Hematopoietic multipotent progenitor cell treated with erythropoietin and hydrocortisone succinate and interleukin-3 and kit ligand, for 17 days (in vitro differentiated cells): ENCODE measurements around the gene PITPNM1.
"Not testable (repeated sequence)": the region's sequence is repeated elsewhere in the genome, so short reads cannot be mapped to it uniquely, and the experiment has no call there.

Experiments
- DNase-seq: peaks from one replicate; pipeline ENCODE4 v3.0.0-alpha.2; 2015; ENCODE audit warnings: low spot score

The PITPNM1 gene

DNA sequence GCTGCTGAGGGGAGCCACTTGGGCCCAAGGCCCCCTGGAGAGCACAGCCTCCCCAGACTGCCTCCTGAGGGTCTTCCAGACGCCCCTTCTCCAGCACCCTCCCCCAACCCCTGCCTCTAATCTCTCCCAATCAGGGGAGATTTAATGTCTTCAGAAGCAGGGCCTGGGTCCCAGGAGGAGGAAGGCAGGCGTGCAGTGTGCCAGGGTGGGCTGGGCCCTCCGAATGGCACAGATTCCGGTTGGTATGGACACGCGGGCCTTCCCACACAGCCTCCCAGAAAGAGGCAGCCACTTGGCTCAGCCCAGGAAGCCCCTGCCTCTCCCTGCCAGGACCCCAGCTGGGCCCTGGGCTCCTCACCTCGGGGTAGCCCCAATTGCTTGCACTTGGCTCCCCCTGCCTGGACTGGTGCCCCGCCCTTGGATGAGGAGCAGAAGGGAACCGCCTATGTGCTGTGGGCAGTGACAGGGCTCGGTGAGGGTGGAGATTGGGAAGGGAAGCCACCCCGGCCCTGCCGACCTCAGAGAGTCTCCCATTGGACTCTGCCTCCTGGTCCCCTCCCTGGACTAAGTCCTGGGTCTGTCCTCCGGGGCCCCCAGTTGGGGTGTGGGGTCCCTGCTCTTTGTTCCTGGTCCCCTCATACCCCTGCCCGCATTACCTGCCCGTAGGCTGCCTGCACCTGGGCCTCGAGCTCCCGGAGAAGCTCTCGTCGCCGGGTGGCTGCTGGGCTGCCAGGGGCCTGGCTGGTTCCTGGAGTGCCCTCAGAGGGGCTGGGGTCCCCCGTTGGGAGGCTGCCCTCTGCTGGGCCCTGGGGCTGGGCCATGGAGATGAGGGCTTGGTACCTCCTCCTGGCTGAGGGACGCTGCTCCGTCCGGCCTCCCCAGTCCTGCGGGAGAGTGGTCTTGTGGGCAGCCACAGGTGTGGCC lies 18.7 kb upstream of the PITPNM1 start:
- no peak for DNase-seq

DNA sequence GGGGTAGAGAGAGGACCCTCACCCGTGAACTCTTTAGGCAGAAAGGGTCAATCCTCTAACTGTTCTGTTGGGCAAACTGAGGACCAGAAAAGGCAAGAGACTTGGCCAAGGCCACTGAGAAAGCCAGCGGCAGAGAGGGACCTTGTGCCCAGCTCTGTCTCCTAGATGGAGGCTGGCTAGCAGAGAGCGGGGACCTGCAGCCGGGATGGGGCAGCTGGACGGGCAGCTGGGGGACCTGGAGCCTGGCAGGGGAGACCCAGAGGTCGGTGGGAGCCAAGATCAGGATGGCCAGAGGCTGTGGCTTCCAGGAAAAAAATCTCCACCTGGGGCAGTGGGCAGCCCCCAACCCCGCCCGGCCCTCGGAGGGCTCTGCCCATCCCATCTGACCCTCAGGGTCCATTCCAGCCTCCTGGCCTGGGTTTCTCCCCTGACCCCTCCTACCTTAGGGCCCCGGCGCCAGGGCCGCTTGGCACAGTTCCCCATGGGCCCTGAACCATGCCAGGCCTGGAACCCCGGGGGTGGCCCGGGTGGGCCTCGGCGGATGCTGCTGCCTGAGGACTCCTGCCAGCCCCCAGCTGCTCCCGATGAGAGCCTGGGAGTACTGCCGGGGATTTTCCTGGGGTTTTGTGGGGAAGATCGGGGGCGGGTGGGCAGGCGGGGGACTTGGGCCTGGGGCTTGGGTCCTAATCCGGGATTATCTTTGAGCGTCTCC lies 17.8 kb upstream of the PITPNM1 start, which contains the start of gene CABP2:
CABP2 (minus strand) TSS at position 603 of the 712 bp plus-strand sequence; CDS start at position 483, 120 bp downstream.
- DNase-seq = no peak

DNA sequence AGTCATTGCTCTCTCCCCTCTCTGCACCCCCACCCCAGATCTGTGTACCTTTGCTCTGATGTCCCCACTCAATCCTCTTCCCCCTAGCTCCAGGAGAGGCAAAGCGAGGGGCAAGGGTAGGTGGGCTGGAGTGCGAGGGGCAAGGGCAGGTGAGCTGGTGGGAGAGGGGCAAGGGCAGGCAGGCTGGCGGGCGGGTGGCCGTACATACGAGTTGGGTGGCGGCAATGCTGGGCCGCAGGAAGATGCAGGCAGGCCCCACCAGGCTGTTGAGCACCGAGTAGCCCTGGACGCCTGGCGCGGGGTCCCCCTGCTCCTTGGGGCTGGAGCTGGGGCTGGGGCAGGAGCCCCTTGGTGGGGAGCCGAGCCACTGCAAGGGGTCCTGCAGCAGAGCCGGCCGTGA lies 17.2 kb upstream of the PITPNM1 start:
- no peak for DNase-seq

DNA sequence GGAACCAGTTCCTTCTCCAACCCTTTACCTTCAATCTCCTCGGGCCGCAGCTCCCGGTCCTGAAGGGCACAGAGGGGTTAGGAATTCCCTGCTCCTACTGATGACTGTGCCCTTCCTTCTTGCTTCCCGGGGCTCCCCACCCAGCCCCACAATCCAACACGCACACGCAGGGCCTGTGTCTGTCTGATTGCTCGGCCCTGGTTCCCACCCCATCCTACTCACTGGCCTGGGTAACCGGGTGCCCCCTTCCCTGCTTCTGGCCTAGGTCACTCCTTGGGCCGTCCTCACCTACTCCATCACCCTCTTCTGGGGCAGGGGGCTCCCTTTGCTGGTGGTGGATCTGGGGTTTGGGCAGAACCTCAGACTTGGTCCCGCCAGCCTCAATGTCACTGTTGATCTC lies 16.8 kb upstream of the PITPNM1 start:
- no peak for DNase-seq

DNA sequence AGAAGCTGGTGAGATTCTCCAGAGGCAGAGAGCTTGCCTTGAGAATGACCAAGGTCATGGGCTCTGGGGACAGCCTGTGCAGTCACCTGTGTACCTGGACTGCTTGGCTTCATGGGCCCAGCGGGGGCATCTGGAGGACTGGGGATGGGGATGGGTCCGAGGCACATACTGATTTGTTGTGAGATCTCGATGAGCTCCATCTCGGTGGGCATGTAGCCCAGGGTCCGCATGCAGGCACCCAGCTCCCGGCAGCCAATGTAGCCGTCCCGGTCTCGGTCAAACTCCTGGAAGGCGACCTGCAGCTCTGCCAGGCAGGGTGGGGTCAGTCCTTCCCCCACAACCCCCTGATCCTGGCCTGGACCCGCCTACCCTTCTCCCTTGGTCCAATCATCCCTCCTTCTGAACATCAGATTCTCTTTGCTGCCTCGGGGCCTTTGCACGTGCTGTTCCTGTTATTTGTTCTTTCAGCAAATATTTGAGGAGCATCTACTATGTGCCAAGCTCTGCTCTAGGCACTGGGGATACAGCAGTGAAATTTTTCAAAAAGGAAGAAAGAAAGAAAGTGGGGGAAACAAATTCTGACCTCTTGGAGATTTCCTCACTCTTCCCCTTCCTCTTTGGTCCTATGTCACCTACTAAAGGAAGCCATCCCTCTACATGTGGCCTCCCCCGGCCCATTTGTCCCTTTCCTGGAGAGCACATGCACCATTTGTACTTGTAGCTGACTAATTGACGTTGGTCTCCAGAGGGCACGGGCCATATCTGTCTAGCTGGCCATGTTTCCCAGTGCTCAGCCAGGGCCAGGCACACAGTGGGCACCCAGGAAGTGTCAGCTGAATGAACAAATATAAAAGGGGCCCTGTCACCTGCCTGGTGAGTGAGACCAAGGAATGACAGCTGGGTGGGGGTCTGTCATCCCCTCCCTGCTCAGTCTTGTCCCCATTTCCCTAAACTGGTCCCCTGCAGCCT lies 16.0 kb upstream of the PITPNM1 start:
- no peak for DNase-seq

DNA sequence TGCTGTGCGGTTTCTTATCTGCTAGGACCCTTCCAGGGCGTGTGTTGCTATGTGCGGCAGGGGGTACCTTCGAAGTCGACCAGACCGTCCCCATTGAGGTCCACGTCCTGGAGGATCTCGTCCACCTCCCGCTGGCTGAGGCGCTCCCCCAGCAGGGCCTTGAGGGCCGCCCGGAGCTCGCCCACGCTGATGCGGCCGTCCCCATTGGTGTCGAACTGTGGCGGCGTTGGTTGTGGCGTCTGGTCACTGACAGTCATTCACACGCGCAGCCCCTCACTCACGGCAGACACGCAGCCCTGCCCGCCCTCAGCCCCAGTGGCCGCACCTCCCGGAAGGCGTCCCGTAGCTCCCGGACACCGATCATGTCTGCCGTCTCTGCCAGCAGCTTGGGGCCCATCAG lies 14.6 kb upstream of the PITPNM1 start:
- no peak for DNase-seq

DNA sequence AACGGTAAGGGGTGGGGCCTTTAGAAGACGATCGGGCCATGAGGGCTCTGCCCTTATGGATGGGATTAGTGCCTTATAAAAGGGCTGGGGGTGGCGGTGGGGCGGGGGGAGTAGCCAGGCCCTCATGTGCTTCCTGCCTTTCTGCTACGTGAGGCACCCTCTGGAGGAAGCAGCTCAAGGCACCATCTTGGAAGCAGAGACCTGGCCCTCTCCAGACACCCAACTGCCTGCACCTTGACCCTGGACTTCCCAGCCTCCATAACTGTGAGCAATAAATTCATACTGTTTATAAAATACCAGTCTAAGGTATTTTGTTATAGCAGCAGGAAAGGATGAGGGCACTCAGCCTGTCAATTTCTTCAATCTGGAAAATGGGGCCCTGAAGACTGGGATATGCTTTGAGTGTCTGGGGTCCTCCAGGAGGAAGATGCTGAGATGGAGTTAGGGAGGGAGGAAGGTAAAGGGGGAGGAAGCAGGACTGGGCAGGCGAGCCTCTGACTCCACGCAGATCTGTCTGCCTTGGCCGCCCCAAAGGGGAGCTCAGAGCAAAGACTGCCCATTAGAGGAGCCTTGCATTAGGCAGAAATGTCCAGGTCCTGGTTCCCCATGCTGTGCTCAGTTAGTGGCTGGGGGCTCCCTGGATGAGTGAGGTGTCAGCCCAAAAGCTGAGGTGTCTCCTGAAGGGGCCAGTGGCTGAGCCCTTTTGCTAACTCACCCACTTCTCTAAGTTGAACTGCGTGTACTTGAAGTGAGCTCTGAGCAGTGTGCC lies 12.8 kb upstream of the PITPNM1 start:
- DNase-seq = no peak

DNA sequence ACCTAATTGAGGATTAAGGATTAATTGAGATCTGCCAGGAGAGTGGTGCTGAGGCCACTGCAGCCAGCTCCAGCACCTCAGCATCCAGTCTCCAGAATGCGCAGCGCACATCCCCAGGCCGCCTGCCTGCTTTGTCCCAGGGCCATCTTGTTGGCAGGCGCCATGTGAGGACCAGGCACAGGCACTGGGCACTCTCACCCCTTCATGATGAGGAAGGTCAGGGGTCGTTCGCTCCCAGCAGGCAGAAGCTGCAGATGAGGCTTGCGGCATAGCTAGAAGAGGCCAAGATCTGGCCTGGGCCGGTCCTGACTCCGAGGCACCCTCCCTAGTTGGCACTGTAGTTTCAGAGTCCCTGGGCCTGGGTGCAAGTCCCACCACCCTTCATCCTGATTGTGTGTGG lies 11.6 kb upstream of the PITPNM1 start:
- no peak for DNase-seq

DNA sequence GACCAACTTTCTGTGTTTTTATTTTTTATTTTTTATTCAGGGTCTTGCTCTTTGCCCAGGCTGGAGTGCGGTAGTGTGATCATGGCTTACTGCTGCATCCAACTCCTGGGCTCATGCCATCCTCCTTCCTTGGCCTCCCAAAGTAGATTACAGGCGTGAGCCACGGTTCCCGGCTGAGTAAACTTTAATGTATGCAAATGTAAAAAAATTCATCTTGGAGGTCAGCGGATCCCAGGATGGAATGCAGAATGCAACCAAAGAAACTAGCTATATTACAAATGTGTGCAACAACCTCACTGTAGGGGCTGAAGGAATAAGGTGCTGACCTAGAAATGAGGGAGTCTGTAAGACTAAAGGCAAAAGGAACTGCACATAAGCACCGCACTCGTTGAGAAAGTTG lies 9.0 kb upstream of the PITPNM1 start:
- no peak for DNase-seq

DNA sequence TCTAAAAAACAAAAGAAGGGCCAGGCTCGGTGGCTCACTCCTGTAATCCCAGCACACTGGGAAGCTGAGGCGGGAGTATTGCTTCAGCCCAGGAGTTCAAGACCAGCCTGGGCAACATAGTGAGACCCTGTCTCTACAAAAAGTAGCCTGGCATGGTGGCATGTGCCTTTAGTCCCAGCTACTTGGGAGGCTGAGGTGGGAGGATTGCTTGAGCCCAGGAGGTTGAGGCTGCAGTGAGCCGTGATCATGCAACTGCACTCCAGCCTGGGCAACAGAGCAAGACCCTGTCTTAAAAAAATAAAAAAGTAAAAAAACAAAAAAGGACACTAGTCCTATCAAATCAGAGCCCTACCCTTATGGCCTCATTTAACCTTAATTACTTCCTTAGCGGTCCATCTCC lies 6.4 kb upstream of the PITPNM1 start:
- not testable (repeated sequence) for DNase-seq

DNA sequence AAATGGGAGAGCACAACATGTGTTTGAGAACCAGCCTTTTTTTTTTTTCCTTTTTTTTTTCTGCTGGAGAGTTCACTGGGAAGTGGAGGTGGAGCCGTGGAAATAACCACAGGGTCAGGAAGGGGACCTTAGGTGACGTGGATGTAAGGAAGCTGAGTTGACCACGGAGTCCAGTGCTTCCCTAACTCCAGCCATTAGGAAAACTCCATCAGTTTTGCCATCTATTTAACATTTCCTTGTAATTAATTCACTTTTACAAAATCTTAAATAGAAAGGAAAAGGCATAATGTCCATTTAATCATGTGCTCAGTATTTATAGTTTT lies 4.8 kb upstream of the PITPNM1 start:
- no peak for DNase-seq

DNA sequence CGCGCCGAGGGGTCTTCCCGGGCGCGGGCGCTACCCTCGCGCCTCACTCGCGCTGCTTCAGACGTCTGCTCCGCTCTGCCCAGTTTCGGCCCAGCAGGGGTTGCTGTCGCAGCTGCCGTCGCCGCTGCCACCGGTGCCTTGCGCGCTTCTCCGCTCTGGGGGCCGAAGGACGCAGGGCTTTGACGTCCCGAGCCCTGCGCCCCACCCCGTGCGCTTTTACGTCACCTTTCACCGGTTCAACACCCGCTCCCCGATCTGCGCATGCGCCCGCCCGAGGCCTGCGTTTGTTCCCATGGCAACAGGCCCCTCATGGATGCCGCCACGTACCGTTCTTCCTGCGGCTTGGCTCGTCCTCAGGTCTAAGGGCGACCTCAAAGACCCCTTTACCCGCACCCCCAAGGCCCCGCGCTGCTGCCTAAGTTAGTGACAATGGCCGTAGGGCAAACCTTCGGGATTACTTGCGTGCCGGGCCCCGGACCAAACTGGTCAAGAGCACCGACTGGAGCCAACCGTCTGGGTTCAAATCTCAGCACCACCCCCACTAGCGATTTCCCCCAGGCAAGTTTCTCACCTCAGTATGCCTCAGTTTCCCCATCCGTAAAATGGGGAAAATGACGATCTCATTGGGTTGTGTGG lies 3.4 kb upstream of the PITPNM1 start:
- peak; percentile 95 for DNase-seq

DNA sequence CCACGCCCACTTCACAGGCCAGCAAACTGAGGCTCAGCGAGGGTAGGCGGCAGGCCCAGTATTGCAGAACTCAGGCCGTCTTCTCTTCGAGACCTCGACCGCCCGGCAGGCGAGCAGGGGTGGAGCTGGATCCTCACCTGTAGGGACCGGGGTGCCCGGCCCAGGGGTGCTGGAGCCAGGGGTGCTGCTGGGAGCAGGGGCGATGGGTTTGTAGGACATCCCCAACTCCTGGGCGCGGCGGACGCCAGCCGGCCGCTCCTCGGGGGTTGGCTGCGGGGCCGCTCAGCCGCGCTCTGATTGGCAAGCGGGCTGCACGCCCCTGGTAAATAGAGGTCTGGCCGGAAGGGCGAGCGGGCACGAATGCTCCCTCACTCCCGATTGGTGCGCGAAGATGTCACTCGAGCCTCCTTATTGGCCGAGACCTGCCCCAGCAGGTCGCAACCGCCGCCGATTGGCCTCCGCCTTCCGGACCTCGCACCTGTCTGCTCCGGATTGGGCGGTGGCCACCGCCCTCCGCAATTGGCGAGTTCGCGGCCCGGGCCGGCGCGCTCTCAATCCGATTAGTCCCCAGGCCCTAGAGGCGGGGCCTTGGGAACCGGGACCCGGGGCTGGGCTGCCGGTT lies 2.8 kb upstream of the PITPNM1 start, which contains the start of gene CDK2AP2:
CDK2AP2 (minus strand) TSS at position 299 of the 622 bp plus-strand sequence; CDS start at position 219, 80 bp downstream.
- DNase-seq = peak; percentile 97

DNA sequence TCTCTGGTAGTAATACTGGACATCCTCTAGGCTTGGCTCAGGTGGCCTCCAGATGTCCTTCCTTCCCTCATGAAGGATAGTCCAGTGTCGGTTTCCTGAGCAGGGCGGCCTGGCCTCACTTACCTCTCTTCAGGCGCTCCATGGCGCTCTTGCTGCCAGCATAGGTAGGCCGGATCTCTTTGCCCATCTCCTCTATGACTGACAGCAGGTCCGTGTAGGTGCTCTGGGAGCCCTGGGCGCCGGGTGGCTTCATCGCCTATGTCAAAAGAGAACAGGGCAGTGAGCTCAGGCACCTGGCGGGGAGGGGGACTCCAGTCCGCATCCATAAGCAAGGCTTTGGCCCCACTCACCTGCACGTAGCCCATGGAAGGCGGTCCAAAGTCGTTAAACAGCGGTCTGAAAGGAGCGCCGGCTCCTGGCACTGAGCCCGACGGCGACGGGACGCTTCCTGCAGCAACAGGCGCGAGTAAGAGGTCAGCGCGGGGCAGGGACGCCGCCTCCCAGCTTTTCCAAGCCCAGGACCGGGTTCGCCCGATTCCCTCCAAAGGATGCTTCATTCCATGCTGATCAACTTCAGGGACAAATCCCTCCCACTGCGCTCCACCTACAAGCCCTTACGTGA lies 2.2 kb upstream of the PITPNM1 start:
- DNase-seq = no peak

DNA sequence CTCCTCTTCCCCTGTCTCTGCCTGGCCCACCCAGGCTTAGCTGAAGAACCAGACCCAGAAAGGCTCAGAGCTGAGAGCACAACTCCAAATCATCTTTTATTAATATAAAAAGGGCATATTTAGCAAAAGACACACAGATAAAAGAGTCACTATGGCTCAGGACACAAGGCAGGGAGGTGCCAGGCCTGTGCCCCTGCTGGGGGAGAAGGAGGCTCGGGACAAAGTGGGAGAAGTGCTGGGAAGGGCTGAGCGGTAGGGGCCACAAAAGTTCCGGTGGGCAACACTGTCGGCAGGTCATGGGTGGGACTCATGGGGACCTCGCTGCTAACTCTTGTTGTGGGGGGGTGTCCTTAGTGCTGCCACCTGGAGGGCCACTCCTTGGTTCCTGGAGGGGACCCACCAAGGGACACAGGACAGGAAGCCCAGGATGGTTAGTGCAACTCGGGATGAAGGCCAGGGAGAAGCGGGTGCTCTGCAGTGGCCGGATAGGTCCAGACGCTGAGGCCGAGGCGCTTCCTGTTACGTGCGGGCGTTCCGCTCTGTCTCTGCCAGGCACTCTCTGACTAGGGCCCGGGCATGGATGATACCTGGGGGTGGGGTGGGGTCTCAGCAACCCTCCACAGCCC lies 1.4 kb upstream of the PITPNM1 start:
- no peak for DNase-seq

DNA sequence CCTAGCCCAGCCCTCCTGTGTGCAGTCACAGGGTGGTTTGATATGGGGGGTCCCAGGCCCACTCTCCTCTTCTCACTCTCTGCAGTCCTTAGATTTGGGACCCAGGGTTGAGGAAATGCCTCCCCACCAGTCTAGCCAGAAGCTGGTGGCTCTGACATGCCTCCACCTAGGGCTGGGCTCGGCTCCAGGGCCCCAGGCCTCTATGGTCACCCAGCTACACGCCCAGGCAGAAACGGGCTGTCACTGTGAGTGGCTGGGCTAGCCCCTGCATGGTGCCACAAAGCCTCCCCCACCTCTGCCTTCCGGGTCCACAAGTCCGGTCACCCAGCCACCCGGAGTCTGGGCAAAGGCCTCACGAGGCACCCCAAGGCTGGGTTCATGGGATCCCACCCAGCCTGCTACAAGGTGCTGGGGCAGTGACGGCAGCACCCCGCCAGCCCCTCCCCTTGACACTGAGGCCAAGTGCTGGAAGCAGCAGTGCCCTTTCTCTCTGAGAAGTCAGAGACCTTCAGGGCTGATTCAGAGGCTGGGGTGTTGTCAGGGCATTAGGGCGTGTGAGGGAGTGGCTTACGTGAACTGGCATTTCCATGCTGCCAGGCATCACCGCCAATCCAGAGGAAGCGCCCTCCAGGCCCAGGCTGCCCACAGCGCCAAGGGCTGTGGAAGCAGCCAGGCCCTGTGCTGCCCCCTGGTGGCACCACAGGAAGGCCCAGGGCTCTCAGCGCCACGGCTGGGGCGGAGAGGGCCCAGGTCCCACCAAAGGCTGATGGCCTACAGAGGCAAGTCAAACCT lies 638 bp upstream of the PITPNM1 start:
- DNase-seq = peak; percentile 90

DNA sequence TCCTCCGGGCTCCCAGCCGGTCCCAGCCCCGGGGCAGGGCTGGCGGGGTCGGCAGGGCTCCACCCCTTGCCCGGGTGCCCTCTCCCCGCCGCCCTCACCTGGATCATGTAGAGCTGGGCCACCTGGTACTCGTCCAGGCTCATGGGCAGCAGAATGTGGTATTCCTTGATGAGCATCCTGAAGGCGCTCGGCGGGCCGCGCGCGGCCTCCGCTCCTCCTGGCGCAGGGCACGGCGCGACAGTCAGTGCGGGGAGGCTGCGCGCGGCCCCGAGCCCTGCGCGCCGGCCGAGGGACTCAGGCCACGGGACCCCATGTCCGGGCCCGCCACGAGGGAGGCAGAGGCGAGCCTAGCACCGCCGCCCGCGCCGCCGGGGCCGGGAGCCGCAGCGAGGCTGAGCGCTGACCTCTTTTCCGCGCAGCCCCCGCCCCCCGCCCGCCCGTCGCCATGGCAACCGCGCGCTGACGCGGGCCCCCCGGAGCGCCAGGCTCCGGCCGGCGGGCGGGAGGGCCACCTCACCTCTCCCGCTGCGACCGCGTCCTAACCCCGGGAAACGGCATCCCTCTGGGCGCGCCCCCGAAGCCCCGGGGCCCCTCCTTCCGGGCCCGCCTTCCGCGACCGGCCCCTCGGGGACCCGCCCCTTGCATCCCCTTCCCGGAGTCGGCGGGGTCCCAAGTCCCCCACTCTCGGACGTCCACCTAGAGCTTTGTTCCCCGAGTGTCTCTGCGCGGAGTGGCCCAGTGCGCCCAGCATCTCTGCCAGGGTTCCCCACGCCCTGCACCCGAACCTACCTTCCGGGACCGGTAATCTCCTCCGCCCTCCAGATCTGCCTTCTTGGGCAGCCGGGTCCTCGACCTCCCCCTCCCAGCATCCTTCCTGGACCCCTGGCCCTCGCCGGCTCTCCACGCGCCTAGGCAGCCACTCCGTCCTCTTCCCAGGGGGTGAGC lies 886 bp downstream of the PITPNM1 start:
- DNase-seq = no peak
